Activated gamma-delta T cell (primary cell): ENCODE measurements around the gene HOXA6.

Source experiments
- DNase-seq: peaks from one replicate; lab custom pipeline; 2025; lab: John Stamatoyannopoulos, UW
- total RNA-seq, 2 donors: gene quantifications; one replicate each; lab custom pipeline; 2026; lab: John Stamatoyannopoulos, UW

HOXA6 gene
- total RNA-seq, result 0.15 to 0.87 reads per million in 2 donors

- no peak for DNase-seq
Observed at GRCh38 chr7:27147199-27148030, at the start of gene HOXA6. HOXA6 (minus strand) TSS chr7:27147774; CDS start chr7:27147749, 25 bp downstream.

DNA sequence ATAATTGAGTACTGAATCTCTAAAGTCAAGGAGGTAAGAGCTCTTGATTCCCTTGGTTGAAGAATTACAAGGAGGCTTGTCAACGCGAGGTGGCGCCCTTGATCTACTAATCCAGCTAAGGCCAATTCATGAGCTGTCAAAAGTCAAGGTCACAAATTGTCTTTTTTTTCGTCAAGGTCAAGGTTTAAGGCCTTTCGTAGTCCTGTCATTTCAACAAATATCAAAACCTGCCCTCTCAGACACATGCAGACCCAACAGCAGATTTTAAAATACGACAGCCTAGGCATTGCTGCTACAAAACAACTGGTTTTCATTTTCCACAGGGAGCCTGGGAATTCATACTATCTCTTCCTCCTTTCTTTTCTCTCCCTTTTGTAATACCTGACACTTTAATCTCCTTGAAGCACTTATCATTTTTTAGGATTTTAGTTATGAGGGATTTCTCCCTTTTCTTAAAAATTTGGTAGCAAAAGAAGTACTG lies 48.8 kb upstream of the HOXA6 start:
- DNase-seq, result no peak

DNA sequence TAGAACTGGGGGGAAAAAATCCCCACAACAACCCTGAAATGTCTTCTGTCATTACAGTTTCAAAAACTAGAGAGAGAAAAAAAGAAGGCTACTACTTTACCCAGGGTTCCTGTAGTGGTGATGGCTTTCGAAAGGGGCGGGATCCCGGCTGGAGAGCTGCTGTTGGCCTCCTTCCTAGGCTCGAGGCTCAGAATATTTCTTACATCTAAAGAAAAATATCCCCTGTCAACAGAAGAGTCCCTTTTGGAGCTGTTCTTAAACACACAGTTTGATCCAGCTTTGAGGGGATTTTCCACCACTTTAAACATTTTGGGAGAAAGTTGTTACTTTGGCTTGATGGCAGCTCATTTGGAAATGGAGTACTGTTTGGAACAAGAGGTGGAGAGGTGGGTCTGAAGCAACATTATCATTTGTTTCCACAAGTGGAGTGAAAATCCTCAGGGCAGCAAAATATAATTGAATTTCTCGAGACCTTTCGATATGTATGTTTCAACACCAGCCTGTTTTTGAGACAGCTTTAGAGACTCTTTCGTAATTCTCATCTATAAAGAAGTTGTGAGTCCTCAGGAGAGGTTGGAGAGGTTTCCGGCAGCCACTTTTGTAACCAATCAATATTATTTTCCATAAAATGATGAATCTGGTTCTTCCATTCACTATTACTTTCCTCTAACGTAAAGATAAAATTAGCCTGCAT lies 47.3 kb upstream of the HOXA6 start:
- DNase-seq, result no peak

- DNase-seq, result no peak
Observed at GRCh38 chr7:27194002-27194352, 46.4 kb upstream of the HOXA6 start.

- DNase-seq, result no peak
Observed at GRCh38 chr7:27193335-27194001, 45.9 kb upstream of the HOXA6 start.

DNA sequence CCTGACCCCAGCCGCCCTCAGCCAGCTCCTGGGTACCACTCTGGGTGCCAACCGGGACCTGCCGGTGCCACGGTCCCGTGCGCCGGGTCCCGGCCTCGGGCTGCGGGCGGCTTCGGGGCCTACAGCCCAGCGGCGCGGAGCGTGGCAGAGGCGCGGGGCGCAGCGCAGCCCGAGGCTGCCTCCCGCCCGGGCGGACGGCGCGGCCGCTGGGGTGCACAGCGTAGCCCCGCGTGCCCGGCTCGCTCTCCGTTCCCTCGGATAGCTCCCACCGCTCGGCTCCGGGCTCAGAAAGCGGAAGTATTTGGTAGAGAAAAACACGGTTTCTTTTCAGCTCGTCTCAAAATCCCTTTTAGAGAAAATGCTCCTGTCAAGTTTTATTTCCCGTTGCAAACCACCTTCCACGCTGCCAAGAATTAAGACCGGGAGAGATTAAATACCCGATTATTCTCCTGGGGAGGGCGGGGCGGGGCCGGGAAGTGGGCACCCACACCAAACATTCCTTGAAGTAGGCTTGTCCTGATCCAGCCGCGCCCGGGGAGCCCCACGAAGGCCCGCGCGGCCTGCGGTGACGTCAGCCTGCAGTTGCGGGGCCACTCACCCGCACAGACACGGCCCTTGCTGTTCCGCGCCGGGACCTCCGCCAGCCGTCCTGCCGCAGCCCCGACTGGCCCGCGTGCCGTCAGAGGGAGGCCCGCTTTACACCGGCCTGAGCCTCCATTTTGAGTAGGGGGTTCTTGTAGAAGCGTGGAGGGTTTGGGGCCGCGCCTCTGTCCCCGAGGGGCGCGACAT lies 45.2 kb upstream of the HOXA6 start:
- DNase-seq, result no peak

GRCh38 chr7:27191833-27192545 lies 44.4 kb upstream of the HOXA6 start:
- DNase-seq, result no peak

- DNase-seq, result no peak
Observed at GRCh38 chr7:27191161-27191731, 43.7 kb upstream of the HOXA6 start.

GRCh38 chr7:27189997-27190748 lies 42.6 kb upstream of the HOXA6 start:
- DNase-seq, result no peak

GRCh38 chr7:27189295-27189996 lies 41.9 kb upstream of the HOXA6 start:
- DNase-seq, result no peak

DNA sequence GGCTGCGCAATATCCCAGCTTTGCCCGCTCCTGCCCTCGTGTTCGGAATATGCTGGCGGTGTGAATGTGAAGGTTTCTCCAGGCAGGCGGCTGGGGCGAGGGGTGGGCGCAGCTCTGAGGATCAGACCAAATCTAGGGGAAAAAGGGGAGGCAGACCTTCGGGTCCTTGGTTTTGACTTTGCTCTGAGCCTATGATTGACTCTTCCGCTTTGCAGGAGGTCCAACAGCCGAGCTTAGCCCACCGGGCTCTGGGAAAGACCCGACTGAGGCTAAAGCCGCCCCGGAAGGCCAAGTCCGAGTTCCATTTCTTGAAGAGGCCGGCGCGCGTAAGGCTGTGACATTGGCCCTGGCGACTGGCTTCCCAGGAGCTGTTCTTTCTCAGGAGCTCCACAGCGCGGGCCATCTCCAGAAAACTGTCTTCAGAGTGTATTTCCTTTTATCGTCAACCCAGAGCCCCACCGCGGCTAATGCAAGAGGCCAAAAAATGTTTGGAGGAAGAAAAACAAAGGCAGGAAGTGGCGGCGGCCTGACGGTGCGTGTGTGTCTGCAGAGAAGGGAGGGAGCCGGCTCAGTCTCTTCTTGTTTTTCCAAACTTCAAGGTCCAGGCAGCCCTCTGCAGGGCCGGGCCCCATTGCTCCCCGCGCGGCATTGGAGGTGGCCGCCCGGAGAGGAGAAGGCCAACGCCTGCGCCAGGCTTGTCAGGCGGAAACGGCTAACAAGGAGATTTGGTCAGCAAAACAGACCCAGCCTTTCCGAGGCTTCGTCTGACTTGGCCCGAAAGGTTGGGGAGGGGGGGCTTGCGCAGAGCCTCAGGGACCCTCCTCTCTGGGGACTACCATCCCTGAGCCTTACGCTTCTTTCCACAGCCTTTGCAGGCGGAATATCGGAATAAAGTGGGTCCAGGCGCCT lies 41.1 kb upstream of the HOXA6 start:
- no peak for DNase-seq

DNA sequence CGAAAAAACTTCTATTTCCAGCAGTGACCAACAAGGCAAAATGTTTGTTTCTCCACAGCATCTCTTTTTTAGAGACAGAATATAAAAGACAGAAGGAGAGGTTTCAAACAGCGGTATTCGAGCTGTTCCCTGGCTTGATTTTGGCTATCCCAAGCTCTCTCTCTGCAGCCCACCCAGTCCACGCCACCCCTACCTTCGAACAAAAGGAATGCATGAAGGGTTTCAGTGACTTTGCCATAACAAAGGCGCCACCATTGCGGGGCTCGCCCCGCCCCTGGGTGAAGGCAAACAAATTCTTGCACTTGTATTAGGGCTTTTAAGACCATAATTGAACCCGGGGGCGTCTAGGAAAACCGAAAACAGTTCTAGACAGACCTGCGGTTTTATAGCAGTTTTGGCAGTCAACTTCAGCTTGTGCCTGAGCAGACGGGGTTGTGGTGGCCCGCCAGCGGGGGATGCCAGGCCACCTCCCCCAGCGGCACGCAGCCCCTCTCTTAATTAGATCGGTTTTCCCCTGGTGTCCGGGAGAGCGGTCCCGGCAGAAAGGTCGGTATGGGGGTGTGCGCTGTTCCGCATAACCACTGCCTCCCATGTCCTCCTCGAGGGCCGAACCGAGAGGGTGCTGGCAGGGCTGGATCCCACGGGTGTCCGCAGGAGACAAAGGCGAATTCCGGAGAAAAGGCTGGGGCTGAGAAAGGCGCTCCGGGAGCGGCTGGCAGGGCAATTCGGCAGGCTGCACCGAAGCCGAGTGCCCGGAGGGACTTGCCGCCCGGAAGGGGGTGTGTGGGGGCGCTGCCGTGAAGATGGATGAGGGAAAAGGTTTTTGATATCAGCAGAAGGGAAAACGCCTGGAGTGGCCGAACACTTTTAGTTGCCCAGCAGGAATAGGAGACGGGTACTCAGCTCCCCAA lies 40.2 kb upstream of the HOXA6 start:
- no peak for DNase-seq

- DNase-seq, result no peak
Observed at GRCh38 chr7:27186668-27187474, 39.3 kb upstream of the HOXA6 start.

GRCh38 chr7:27185854-27186667 lies 38.5 kb upstream of the HOXA6 start:
- DNase-seq, result no peak

GRCh38 chr7:27185013-27185853 lies 37.7 kb upstream of the HOXA6 start, which contains the start of gene HOXA11:
HOXA11 (minus strand) TSS chr7:27185232; CDS start chr7:27185144, 88 bp downstream.
- no peak for DNase-seq
